DMS153 treated with DMSO at 0.1 percent for 48 hours (cell line): ENCODE measurements around the gene KRTAP5-6.
"Not testable (repeated sequence)": the region's sequence is repeated elsewhere in the genome, so short reads cannot be mapped to it uniquely, and the experiment has no call there.

Experiments
- DNase-seq: peaks from one replicate; lab custom pipeline; 2025; ENCODE audit not compliant: unreplicated experiment; lab: John Stamatoyannopoulos, UW

The KRTAP5-6 gene

GRCh38 chr11:1683216-1683615, 13.8 kb upstream of the KRTAP5-6 start:
- not testable (repeated sequence) for DNase-seq

GRCh38 chr11:1683904-1684572, 13.0 kb upstream of the KRTAP5-6 start:
- not testable (repeated sequence) for DNase-seq

GRCh38 chr11:1684886-1685874, 11.8 kb upstream of the KRTAP5-6 start:
- DNase-seq: not testable (repeated sequence)

- not testable (repeated sequence) for DNase-seq
Measured at GRCh38 chr11:1686220-1686619, 10.8 kb upstream of the KRTAP5-6 start.

GRCh38 chr11:1688336-1688947, 8.6 kb upstream of the KRTAP5-6 start:
- DNase-seq: not testable (repeated sequence)

DNA sequence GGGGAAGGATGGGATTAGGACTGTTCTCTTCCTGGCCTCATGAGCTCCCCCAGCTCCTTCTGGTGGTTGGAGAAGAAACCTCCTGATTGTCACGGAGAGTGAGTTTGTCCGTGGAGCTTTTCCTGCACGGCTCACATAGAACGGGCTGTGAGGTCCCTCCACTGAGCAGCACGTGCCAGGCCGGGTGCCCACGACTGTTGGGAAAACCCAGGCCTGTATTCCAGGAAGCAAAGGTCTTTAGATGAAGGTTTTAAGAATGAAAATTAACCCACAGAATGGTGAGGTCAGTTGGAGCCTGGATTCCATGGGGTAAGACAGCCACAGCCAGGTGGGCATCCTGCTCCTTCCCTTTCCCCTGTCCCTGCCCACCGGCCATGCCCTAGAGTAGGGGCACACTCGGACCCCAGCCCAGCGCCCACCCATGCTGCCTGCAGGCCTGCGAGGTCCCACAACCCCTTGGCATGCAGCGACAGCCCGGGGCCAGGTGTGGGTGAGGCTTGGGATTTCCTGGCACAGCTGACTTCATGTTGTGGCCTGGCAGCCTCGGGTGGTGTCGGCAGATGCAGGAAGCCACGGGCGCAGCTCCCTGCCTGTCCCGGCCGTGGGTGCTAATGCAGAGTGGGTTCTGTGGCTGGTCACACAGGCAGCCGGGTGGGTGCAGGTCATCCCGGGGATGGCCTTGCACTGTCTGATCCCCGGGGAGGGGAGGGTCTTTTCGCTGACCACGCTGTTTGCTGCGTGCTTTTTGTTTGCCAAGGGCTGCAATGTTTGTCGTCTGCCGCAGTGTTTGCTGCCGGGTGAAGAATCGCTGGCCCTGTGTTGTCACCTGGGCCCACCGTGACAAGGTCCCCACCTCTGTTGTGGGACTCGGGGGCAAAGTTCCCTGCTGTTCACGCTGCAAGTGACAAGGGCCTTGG, 7.5 kb upstream of the KRTAP5-6 start:
- DNase-seq: not testable (repeated sequence)

- DNase-seq: no peak
Measured at GRCh38 chr11:1690167-1691025, 6.6 kb upstream of the KRTAP5-6 start.

DNA sequence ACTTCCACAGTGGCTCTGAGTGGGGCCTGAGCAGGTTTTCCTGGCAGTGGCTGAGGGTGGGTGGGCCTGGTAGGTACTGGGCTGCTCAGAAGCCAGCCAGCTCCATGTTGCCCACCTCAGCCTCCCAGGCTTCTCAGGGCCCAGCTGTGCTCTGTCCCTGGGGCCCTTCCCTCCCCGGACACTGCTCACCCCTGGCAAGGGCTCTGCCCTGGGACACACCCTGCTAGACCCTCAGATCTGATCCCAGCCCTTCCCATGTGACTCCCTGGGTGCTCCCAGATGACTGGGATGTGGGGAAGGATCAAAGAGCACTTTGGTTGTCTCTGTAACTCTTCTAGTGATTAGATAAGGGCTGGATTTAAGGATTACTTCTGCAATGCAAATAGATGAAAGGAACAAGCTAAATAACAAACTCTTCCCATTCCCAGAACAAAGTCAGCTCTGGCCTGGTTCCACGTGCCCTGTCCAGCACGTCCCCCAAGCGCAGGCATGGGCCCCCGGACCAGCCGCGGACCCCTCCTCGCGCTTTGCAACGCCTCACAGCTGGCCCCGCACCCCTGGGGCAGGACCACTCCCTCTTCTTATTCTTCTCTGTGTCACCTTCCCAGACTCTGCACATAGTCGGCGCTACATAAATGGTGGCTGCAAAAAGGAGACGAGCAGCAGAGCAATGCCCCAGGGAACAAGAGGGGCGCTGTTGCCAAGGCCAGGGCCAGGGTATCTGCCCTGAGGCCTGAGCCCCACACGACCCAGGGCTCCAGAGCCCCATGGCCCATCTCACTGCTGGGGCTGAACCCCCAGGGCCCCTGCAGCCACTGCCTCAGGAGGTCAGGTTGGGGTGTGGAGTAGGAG, 5.7 kb upstream of the KRTAP5-6 start:
- no peak for DNase-seq

DNA sequence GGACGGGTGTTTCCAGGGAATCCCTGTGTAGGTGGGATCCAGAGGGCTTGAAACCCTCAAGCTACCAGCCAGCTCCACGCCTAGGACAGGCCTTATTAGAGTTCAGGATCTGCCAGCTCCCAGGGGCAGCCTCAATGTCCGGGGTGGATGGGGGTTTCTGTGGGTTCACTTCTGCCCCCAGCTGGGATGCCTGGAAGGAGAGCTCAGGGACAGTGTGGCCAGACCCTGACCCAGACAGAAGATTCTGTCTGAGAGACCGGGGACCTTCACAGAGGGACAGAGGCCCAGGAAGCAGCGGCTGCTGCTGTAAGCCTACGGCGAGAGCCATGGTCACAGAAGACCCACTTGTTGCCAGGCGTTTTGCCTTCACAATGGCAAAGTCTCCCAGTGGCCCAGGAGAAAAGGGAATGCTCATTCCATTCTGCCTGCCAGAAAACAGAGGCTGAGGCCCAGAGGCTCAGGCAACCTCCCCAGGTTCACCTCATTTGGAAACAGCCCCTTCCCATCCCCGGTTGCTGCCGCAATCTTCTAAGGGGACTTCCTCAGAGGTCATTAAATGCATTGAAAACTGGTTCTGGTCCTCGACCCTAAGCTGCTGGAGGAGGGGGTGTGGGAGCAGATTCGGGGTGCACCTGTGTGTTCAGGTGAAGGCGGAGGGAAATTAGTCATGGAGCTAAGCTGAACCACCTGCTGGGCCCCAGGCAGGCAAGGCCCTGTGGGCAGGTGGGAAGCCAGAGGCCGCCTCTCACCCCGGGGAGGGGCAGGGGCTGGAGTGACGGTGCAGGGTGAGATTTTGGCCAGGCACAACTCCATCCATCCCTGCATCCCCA, 4.9 kb upstream of the KRTAP5-6 start:
- no peak for DNase-seq

- no peak for DNase-seq
Measured at GRCh38 chr11:1692708-1693326, 4.2 kb upstream of the KRTAP5-6 start.

DNA sequence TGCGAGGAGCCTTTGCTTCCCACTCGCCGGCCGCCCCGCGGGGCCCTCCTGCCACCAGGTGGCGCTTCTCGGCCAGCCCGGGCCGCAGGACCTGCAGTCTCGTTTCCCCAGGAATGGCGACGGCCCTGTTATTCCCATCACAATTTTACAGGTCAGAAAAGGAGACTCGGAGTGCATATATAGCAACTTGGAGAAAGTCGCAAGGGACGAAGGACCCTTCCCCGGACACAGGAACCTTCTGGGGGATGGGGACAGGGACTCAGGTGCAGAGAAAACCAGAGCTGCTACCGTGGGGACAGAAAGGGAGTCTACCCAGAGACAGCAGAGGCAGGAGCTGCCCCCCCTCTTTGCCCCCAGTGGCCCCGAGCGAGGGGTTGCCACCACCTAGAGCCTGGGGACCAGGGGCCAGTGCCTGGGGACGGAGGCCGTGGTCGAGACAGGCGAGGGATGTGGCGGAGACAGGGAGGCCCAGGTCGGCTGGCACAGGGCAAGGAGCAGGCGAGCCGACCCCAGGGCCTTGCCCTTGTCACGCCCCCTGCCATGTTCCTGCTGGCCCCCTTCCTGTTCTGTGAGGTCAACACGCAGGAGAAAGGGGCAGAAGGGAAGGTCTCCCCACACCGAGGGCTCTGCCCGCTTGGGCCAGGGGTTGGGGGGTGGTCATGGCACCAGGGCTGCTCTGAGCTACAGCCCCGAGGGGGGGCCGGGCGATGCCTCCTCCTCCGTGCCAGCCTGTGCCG, 3.5 kb upstream of the KRTAP5-6 start:
- peak; percentile 50 for DNase-seq

GRCh38 chr11:1694064-1694845, 2.7 kb upstream of the KRTAP5-6 start:
- peak; percentile 68 for DNase-seq

GRCh38 chr11:1694846-1695547, 2.0 kb upstream of the KRTAP5-6 start:
- no peak for DNase-seq

DNA sequence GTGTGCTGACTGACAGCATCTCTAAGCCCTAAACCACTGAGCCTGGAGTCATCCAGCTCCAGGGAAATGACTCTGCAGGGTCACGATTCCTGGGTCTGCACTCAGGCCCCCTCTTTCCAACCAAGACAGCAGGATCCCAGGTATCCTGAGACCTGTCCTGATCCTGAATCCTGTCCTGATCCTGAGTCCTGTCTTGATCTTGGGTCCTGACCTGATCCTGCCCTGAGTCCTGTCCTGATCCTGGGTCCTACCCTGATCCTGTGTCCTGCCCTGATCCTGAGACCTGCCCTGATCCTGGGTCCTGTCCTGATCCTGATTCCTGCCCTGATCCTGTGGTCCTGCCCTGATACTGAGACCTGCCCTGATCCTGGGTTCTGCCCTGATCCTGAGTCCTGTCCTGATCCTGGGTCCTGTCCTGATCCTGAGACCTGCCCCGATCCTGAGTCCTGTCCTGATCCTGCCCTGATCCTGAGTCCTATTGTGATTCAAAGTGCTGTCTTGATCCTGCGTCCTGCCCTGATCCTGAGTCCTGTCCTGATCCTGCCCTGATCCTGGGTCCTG, 1.4 kb upstream of the KRTAP5-6 start:
- DNase-seq: no peak

GRCh38 chr11:1699771-1700170, 2.8 kb downstream of the KRTAP5-6 start:
- no peak for DNase-seq
